Common myeloid progenitor, CD34-positive (primary cell): ENCODE measurements around the gene RRAS2.
"Not testable (repeated sequence)": the region's sequence is repeated elsewhere in the genome, so short reads cannot be mapped to it uniquely, and the experiment has no call there.

Experiments
- CTCF ChIA-PET: fragments of 350-600 bp; sonication (Branson Sonifier 250); formaldehyde crosslinking; loops from one replicate; lab custom pipeline; 2021; ENCODE audit warnings: antibody characterized with exemption; lab: Charles Lee
- POLR2A ChIA-PET: fragments of 350-600 bp; sonication (Branson Sonifier 250); formaldehyde crosslinking; loops from one replicate; lab custom pipeline; 2021; ENCODE audit warnings: antibody characterized with exemption; lab: Charles Lee
- DNase-seq, 3 donors: peaks; one replicate each; pipeline versions ENCODE4 v3.0.0 to v3.0.0-alpha.2; 2013
- H3K27ac ChIP-seq, 2 experiments: 1 replicate in 1 of 2; 2 replicates in 1 of 2; pipeline ENCODE4 v1.7.0; 2013; ENCODE audit warnings: inconsistent platforms in 2 of 2, low read length in 2 of 2, mild to moderate bottlenecking in 2 of 2, low read depth in 1 of 2, moderate library complexity in 1 of 2; ENCODE audit not compliant: severe bottlenecking in 2 of 2, insufficient read depth in 1 of 2, poor library complexity in 1 of 2
- H3K27me3 ChIP-seq, 5 experiments: replicated peaks in 2 of 5; 1 replicate in 3 of 5; 2 replicates in 2 of 5; pipeline versions ENCODE4 v1.6.1 to v1.7.0; 2013; ENCODE audit warnings: low read length in 4 of 5, mild to moderate bottlenecking in 2 of 5, moderate library complexity in 2 of 5, inconsistent platforms in 1 of 5; ENCODE audit not compliant: insufficient read depth in 5 of 5, control insufficient read depth in 4 of 5
- H3K36me3 ChIP-seq, 4 experiments: 1 replicate in 2 of 4; 2 replicates in 2 of 4; pipeline versions ENCODE4 v1.6.1 to v1.7.0; 2013; ENCODE audit warnings: low read length in 3 of 4, control low read depth in 1 of 4, mild to moderate bottlenecking in 1 of 4; ENCODE audit not compliant: control insufficient read depth in 4 of 4, insufficient read depth in 4 of 4
- H3K4me1 ChIP-seq, 4 experiments: 1 replicate in 3 of 4; 2 replicates in 1 of 4; pipeline versions ENCODE4 v1.6.1 to v1.7.1; 2013; ENCODE audit warnings: low read length in 3 of 4, mild to moderate bottlenecking in 3 of 4, control low read depth in 1 of 4, inconsistent platforms in 1 of 4, moderate library complexity in 1 of 4; ENCODE audit not compliant: control insufficient read depth in 4 of 4, insufficient read depth in 4 of 4; ENCODE audit errors: control extremely low read depth in 1 of 4
- H3K4me3 ChIP-seq, 7 experiments: 1 replicate in 4 of 7; 2 replicates in 3 of 7; pipeline versions ENCODE4 v1.5.1 to v1.7.0; 2013; ENCODE audit warnings: mild to moderate bottlenecking in 7 of 7, low read length in 6 of 7, moderate library complexity in 6 of 7, inconsistent platforms in 2 of 7, low read depth in 2 of 7, control low read depth in 1 of 7; ENCODE audit not compliant: insufficient read depth in 4 of 7, control insufficient read depth in 1 of 7; ENCODE audit errors: extremely low read depth in 1 of 7
- H3K9me3 ChIP-seq, 5 experiments: 1 replicate in 4 of 5; 2 replicates in 1 of 5; pipeline versions ENCODE4 v1.6.1 to v1.7.1; 2013; ENCODE audit warnings: low read length in 4 of 5, mild to moderate bottlenecking in 2 of 5, inconsistent platforms in 1 of 5, low read depth in 1 of 5, moderate library complexity in 1 of 5; ENCODE audit not compliant: control insufficient read depth in 4 of 5, insufficient read depth in 2 of 5; ENCODE audit errors: control extremely low read depth in 1 of 5
- WGBS: methylation state at CpG from one replicate; pipeline ENCODE4 v1.1.5; 2013; ENCODE audit not compliant: insufficient coverage; 5-methylcytosine and 5-hydroxymethylcytosine counted together

The RRAS2 gene

GRCh38 chr11:14258221-14258935, 100.6 kb downstream of the RRAS2 start:
- H3K36me3 ChIP-seq: no peaks in the 10 kb centered on the region
- H3K27me3 ChIP-seq: peaks cover 0 to 92% (median 45%) of the 10 kb centered on the region in 5 experiments
- no peak overlapping the region for H3K27ac ChIP-seq
- H3K9me3 ChIP-seq: no peaks in the 10 kb centered on the region
- no peaks in the 10 kb centered on the region for H3K4me1 ChIP-seq
- POLR2A ChIA-PET: no interaction called here
- no peak overlapping the region for H3K4me3 ChIP-seq
- 94% methylated on average over 4 of the region's 6 CpGs for WGBS
- no peak for DNase-seq
- CTCF ChIA-PET: interaction anchor here (0.9 to 2.3 kb wide), 2 partner anchors 11 to 482 kb away, joined by 3 to 6 read pairs; no protein-coding TSS in a partner anchor

GRCh38 chr11:14255238-14255534, 103.8 kb downstream of the RRAS2 start:
- CTCF ChIA-PET: no interaction called here
- Histone ChIP-seq H3K27me3 (peaks cover 0 to 84% (median 46%) of the 10 kb centered on the region in 5 experiments), H3K4me3 (no peak overlapping the region), H3K4me1 (no peaks in the 10 kb centered on the region), H3K27ac (no peak overlapping the region), H3K9me3 (no peaks in the 10 kb centered on the region), H3K36me3 (no peaks in the 10 kb centered on the region)
- 70% methylated on average over 2 of the region's 2 CpGs for WGBS
- POLR2A ChIA-PET: no interaction called here
- no peak for DNase-seq

GRCh38 chr11:14254533-14255237, 104.3 kb downstream of the RRAS2 start:
- 93% methylated on average over 10 of the region's 13 CpGs for WGBS
- CTCF ChIA-PET: interaction anchor here (1.2 kb wide), 1 partner anchor 482 kb away, joined by 3 read pairs; no protein-coding TSS in a partner anchor
- Histone ChIP-seq H3K27me3 (peaks cover 0 to 79% (median 45%) of the 10 kb centered on the region in 5 experiments), H3K27ac (no peak overlapping the region), H3K4me3 (no peak overlapping the region), H3K4me1 (no peaks in the 10 kb centered on the region), H3K9me3 (no peaks in the 10 kb centered on the region), H3K36me3 (no peaks in the 10 kb centered on the region)
- DNase-seq: no peak
- POLR2A ChIA-PET: no interaction called here

- 94% methylated on average over 4 of the region's 5 CpGs for WGBS
- Histone ChIP-seq H3K4me3 (no peak overlapping the region), H3K36me3 (no peaks in the 10 kb centered on the region), H3K9me3 (no peaks in the 10 kb centered on the region), H3K4me1 (peaks cover 0 to 5% (median 4%) of the 10 kb centered on the region in 4 experiments), H3K27me3 (peaks cover 0 to 71% (median 42%) of the 10 kb centered on the region in 5 experiments), H3K27ac (no peak overlapping the region)
- ChIA-PET POLR2A (no interaction called here), CTCF (interaction anchor here (1.0 to 4.7 kb wide), 5 partner anchors 13 to 767 kb away, joined by 3 to 42 read pairs (median 4); no protein-coding TSS in a partner anchor)
- DNase-seq: no peak
Measured at GRCh38 chr11:14253840-14254239, 105.1 kb downstream of the RRAS2 start.

GRCh38 chr11:14253421-14253820, 105.6 kb downstream of the RRAS2 start:
- 100% methylated on average over 2 of the region's 2 CpGs for WGBS
- Histone ChIP-seq H3K27me3 (peaks cover 0 to 68% (median 39%) of the 10 kb centered on the region in 5 experiments), H3K4me1 (peaks cover 0 to 9% (median 8%) of the 10 kb centered on the region in 4 experiments), H3K4me3 (no peak overlapping the region), H3K36me3 (no peaks in the 10 kb centered on the region), H3K27ac (no peak overlapping the region), H3K9me3 (no peaks in the 10 kb centered on the region)
- no peak for DNase-seq
- ChIA-PET CTCF (interaction anchor here (0.6 to 4.7 kb wide), 6 partner anchors 12 to 766 kb away, joined by 3 to 42 read pairs (median 4); no protein-coding TSS in a partner anchor), POLR2A (no interaction called here)

- peaks cover 0 to 63% (median 31%) of the 10 kb centered on the region in 5 experiments for H3K27me3 ChIP-seq
- CTCF ChIA-PET: interaction anchor here (0.6 to 4.7 kb wide), 6 partner anchors 12 to 480 kb away, joined by 4 to 42 read pairs (median 4); no protein-coding TSS in a partner anchor
- WGBS: 100% methylated on average over 6 of the region's 12 CpGs
Measured at GRCh38 chr11:14252501-14252900, 106.5 kb downstream of the RRAS2 start.

More at GRCh38 chr11:14252501-14252900, 106.5 kb downstream of the RRAS2 start:
- H3K36me3 ChIP-seq, DNase-seq, H3K4me3 ChIP-seq, H3K27ac ChIP-seq, POLR2A ChIA-PET, H3K9me3 ChIP-seq: not testable (repeated sequence)
- H3K4me1 ChIP-seq: peaks cover 0 to 14% (median 10%) of the 10 kb centered on the region in 4 experiments
